ENCODE data around the gene C2orf81.

- TF ChIP-seq CTCF (IDR thresholded peaks at IDR 0.05) (no peak), EZH2 (IDR thresholded peaks at IDR 0.05) (no peak)
These were observed 47.4 kb downstream of the C2orf81 start for GRCh38 chr2:74373985-74374384.
